ENCODE data around the gene CIDEC. TPM values are rescaled to one million over a fixed set of nuclear protein-coding genes. Genes with fewer than 3 reads are reported as not detected.

The CIDEC gene
- total and polyA plus RNA-seq, 2 of the 13 experiments (the other 11 are each of a cell fraction or from before 2014, with no cell fraction given), result 2.5 to 10.4 TPM

DNA sequence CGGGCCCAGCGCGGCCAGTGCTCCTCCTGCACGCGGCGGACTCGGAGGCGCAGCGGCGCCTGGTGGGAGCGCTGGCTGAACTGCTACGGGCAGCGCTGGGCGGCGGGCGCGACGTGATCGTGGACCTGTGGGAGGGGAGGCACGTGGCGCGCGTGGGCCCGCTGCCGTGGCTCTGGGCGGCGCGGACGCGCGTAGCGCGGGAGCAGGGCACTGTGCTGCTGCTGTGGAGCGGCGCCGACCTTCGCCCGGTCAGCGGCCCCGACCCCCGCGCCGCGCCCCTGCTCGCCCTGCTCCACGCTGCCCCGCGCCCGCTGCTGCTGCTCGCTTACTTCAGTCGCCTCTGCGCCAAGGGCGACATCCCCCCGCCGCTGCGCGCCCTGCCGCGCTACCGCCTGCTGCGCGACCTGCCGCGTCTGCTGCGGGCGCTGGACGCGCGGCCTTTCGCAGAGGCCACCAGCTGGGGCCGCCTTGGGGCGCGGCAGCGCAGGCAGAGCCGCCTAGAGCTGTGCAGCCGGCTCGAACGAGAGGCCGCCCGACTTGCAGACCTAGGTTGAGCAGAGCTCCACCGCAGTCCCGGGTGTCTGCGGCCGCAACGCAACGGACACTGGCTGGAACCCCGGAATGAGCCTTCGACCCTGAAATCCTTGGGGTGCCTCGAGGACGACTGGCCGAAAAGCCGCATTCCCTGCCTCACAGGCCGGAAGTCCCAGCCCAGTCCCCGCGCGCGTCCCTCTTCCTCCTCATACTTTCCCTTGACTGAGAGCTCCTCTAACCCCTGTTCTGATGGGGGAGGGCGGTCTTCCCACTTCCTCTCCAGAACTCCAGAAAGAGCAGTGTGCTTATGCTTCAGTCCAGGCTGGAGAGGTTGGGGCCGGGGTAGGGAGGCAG lies 35.4 kb upstream of the CIDEC start (continued):
- no peak for TF ChIP-seq ZNF318 (CRISPR knock-in tag; IDR thresholded peaks at IDR 0.05)
- peak; percentile 95; the same call in 1 of the 2 replicates for TF ChIP-seq DNMT1 (CRISPR knock-in tag; IDR thresholded peaks at IDR 0.05)
- TF ChIP-seq FOXO4 (CRISPR knock-in tag; conservative IDR thresholded peaks at IDR 0.05), result no peak
- 0 out of 2 replicates have a peak, but pooled peaks have one; percentile 7 for TF ChIP-seq JDP2 (CRISPR knock-in tag; IDR thresholded peaks at IDR 0.05; ENCODE audit: borderline replicate concordance)
- 0 out of 2 replicates have a peak, but pooled peaks have one; percentile 32 for TF ChIP-seq MED1 (CRISPR knock-in tag; IDR thresholded peaks at IDR 0.05)
- TF ChIP-seq, protein P1, sequence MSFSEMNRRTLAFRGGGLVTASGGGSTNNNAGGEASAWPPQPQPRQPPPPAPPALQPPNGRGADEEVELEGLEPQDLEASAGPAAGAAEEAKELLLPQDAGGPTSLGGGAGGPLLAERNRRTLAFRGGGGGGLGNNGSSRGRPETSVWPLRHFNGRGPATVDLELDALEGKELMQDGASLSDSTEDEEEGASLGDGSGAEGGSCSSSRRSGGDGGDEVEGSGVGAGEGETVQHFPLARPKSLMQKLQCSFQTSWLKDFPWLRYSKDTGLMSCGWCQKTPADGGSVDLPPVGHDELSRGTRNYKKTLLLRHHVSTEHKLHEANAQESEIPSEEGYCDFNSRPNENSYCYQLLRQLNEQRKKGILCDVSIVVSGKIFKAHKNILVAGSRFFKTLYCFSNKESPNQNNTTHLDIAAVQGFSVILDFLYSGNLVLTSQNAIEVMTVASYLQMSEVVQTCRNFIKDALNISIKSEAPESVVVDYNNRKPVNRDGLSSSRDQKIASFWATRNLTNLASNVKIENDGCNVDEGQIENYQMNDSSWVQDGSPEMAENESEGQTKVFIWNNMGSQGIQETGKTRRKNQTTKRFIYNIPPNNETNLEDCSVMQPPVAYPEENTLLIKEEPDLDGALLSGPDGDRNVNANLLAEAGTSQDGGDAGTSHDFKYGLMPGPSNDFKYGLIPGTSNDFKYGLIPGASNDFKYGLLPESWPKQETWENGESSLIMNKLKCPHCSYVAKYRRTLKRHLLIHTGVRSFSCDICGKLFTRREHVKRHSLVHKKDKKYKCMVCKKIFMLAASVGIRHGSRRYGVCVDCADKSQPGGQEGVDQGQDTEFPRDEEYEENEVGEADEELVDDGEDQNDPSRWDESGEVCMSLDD (CRISPR knock-in tag; IDR thresholded peaks at IDR 0.05; ENCODE audit: borderline replicate concordance), result peak; percentile 89
- peak; percentile 90; the same call in 1 of the 2 replicates for TF ChIP-seq ZNF816 (CRISPR knock-in tag; IDR thresholded peaks at IDR 0.05; ENCODE audit: borderline replicate concordance)
- TF ChIP-seq, protein P2, sequence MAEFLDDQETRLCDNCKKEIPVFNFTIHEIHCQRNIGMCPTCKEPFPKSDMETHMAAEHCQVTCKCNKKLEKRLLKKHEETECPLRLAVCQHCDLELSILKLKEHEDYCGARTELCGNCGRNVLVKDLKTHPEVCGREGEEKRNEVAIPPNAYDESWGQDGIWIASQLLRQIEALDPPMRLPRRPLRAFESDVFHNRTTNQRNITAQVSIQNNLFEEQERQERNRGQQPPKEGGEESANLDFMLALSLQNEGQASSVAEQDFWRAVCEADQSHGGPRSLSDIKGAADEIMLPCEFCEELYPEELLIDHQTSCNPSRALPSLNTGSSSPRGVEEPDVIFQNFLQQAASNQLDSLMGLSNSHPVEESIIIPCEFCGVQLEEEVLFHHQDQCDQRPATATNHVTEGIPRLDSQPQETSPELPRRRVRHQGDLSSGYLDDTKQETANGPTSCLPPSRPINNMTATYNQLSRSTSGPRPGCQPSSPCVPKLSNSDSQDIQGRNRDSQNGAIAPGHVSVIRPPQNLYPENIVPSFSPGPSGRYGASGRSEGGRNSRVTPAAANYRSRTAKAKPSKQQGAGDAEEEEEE (CRISPR knock-in tag; IDR thresholded peaks at IDR 0.05; ENCODE audit: borderline replicate concordance), result no peak

Measured in HepG2 (cell line).